ENCODE results near the gene CNOT6L.
A peak's percentile ranks its signal among the peaks of the same experiment; 100 is the strongest.

DNA sequence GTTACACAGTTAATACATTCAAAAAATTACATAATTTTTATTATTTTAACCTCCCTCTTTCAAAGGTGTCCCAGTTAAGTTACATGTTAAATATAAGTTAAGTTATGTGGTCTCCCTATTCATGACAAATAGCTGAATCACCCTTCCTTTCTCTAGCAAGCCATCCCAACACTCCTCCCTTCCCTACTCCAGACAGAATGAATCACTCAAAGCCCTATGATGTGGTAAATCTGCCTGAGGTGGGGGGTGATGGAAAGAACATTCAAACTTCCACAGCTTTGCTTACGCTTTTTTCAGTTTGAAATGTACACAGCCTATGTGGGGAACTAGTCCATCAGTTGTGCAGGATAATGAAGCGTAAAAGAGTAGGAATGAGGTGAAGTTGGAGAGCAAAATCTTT is 123.4 kb downstream of the CNOT6L start:
- TF ChIP-seq EZH2 (IDR thresholded peaks at IDR 0.05; ENCODE audit: insufficient read depth, poor library complexity, severe bottlenecking) (no peak), EZH2phosphoT487 (IDR thresholded peaks at IDR 0.05; ENCODE audit: insufficient read depth, low read depth) (0 out of 2 replicates have a peak, but pooled peaks have one; percentile 38)

Data from GM23248 (cell line).